ENCODE measurements around the gene CTRL.
A peak's percentile ranks its signal among the peaks of the same experiment; 100 is the strongest.
"Not testable (repeated sequence)": the region's sequence is repeated elsewhere in the genome, so short reads cannot be mapped to it uniquely, and the experiment has no call there.

CTRL gene

DNA sequence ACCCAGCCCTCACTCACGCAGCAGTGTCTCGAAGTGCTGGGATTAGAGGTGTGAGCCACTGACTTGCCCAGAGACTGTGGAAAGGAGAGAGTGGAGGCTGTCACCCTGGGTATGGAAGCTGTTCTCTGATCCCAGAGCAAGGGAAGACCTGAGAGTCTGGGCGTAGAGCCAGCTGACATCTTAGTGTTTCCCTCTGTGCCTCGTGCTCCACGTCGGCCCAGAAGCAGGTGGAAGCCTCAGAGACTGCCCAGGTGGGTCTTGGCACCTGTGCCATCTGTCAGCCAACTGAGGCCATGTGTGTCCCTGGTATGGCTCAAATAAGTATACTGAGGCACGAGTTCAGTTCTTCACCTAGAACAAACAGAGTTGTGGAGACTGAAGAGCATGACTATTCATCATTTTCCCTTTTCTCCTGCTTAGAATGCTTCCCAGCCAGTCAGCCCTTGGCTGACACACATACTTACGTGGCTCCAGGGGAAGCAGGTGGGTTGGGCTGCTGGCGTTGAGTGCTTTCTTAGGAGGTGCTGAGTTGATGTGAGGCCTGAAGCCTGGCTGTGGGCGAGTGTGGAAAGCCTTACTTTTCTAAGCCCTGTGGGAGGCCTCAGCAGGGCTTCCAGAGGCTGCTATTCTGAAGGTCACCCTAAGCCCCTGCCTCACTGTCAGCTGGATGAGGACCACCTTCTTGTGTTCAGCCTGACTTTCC is 8.1 kb downstream of the CTRL start:
- no peak for DNase-seq

- no peak for DNase-seq
Measured at GRCh38 chr16:67922740-67923139, 8.9 kb downstream of the CTRL start.

- DNase-seq = no peak
Measured at GRCh38 chr16:67922221-67922620, 9.4 kb downstream of the CTRL start.

DNA sequence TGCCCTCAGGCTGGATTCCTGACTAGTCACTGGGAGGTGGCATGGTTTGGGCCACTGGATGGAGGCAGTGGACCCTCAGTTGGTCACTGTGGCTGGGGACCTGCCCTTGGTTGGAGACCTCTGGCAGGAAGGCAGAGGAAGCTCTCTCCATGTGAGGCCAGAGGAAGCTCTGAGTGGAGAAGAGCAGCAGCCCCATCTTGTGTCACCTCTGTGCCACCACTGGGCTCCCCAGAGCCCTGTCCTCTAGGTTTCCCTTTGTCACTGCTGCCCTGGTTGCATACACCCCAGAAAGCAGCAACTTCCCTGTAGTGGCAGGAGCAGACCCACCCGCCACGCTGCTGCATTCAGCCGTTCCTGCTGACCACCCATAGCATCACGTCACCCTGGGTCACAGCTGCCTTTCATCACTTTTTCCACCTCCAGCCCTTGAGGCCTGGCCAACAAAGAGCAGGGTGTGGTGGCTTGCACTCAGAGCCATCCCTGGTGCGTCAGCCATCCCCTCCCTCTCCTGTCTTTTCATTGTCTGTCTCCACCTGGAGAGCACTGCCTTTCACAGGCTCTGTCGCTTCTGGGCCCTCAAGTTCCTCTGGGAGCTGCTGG is 11.9 kb downstream of the CTRL start:
- DNase-seq = no peak

GRCh38 chr16:67917852-67918236 is 13.8 kb downstream of the CTRL start:
- peak; percentile 82 for DNase-seq

DNA sequence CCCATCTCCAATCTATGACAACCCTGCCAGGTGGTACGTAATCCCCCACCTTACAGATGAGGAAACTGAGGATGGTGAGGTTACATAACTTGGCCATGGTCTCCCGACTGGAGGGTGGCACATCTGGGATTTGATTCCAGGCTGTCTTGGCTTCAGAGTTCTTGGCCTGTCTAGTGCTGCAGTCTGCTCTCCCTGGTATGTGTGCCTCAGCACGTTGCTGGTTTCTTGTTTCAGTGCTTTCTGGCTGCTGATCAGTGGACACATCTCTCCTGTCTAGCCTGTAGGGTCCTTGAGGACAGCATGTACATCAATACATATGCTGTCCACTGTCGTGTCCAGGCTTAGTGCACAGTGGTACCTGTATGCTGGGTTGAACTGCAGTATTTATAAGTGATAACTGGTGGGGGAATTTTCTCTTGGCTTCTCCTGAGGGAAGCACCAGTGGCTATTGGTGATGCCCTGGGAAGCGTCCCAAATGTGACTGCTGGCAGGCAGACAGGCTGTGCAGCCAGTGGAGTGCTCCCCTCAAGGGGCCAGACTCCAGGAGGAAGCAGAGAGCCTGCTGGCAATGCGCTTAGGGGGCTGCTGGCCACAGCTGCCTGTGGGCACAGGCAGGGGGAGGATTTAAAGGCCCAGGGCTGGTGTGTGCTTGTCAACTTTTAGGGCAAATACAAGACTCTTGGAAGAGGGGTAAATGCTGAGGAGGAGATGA is 14.4 kb downstream of the CTRL start:
- DNase-seq = no peak

DNA sequence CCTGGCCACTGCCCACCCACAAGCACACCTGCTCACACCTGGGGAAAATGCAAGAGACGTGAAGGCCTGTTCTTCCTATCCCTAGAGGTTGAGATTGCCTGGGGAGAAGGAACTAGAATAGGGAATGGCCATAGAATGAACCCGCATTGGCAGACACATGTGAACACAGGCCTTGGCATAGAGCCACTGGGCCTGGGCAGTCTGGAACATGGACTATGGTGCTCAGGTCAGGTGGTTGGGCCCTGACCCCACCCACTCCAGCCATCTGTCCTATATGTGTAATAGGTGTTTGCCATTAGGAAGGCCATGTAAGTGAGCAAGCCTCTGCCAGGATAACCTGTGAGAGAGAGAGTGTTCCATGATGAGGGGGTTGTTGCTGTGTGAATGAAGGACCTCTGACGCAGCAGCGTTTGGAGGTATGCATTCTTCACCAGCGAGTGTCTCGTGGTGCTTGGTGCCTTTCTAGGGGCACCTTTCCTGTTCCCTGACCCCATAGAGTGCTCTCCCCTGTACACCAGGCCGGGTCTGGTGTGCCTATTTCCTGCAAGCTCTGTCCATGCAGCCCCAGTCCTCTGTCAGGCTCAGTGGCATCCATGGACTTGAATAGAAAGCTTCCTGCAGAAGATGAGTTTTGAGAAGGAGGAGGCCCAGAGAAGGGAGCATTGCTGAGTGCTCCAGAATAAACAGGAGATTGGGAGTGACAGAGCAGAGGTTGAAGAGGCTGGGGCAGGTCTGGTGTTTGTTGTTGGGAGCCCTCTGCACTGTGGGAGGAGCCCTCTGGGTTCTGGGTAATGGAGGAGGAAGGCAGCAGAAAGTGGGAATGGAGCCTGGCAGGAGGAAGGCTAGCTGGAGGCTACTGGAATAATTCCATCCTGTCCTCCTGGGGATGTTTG is 15.6 kb downstream of the CTRL start:
- no peak for DNase-seq

DNA sequence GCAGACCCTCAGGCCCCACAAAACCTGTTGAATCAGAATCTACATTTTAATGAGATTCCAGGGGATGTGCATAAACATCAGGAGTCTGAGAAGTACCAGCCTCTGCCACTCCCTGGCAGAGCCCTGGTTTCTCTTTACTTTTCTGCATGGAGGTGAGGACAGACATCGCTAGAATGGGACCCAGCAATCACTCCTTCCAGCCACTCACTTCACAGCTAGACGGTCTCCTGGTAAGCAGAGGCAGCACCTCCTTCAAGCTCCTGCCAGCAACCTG is 16.2 kb downstream of the CTRL start:
- not testable (repeated sequence) for DNase-seq

DNA sequence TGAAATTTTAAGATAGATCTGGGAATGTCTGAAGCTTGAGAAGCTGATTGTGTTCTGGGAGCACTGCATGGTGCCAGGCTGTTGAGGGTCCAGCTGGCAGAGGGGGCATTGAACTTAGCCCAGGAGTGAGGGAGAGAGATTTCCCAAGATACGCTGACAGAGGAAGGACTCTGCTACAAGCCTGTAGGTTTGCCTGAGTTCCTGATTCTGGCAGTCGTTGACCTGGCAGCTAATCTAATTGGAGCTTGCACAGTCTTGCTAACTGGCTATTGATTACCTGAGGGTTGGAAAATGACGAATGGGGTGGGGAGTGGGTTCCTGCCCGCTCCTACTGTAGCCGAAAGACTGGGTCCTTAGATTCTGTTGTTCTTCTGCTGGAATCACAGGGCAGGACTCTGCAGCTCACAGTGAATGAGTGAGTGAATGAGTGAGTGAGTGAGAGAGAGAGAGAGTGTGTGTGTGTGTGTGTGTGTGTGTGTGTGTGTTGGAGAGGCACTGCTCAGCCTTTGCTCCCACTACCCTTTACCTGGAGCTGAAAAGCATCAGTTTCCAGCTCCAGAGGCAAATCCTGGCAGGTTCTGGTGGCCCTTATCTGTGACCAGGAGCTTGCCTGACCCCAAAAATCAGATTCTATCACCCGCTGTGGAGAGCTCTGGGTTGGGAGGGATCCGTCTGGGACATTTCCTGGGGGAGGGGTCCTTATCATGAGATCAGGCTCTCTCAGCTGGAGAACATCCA is 16.7 kb downstream of the CTRL start:
- DNase-seq = no peak

- no peak for DNase-seq
Measured at GRCh38 chr16:67910158-67910557, 21.5 kb downstream of the CTRL start.

DNA sequence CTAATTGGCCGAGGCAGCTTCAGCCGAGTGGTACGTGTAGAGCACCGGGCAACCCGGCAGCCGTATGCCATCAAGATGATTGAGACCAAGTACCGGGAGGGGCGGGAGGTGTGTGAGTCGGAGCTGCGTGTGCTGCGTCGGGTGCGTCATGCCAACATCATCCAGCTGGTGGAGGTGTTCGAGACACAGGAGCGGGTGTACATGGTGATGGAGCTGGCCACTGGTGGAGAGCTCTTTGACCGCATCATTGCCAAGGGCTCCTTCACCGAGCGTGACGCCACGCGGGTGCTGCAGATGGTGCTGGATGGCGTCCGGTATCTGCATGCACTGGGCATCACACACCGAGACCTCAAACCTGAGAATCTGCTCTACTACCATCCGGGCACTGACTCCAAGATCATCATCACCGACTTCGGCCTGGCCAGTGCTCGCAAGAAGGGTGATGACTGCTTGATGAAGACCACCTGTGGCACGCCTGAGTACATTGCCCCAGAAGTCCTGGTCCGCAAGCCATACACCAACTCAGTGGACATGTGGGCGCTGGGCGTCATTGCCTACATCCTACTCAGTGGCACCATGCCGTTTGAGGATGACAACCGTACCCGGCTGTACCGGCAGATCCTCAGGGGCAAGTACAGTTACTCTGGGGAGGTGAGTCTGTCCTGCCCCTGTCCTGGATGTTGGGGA is 22.5 kb downstream of the CTRL start:
- DNase-seq = no peak

GRCh38 chr16:67907397-67908180 is 24.1 kb downstream of the CTRL start:
- DNase-seq = no peak

DNA sequence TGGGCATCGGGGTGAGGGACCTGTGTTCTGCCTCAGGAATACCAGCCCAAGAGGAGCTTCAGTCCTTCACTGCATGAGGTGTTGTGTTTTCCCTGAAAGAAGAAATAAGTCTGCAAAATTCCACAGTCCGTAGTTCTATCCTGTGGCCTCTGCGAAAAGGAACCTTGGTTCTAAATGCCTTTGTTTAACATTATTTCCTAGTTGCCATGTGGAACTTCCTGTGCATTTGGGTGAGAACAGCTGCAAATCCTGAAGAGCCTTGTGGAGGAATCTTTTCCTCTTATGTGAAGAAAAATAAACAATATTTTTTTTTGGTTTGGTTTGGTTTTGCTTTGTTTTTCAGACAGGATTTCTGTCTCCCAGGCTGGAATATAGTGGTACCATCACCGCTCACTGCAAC is 28.8 kb downstream of the CTRL start:
- DNase-seq = no peak

- no peak for DNase-seq
Measured at GRCh38 chr16:67901734-67902133, 29.9 kb downstream of the CTRL start.

DNA sequence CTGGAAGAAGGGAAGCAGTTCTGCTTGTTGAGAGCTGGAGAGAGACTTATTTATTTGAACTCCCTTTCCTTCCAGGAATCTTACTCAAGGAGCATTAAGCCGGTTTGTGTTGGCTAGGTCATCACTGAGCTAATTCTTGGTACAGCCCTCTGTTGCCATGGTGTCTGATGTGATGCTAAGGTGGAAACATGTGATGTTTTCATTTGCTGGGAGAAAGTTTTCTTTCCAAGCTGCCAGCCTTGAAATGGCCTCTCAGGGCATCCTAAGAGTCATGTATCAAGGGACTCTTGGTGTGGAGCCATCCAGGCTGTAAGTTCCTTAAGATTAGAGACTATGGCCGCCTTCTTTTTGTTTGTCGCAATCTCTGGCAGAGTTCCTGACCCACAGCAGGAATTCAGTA is 34.4 kb downstream of the CTRL start:
- DNase-seq = no peak

GRCh38 chr16:67893743-67894399 is 37.8 kb downstream of the CTRL start:
- DNase-seq = no peak

DNA sequence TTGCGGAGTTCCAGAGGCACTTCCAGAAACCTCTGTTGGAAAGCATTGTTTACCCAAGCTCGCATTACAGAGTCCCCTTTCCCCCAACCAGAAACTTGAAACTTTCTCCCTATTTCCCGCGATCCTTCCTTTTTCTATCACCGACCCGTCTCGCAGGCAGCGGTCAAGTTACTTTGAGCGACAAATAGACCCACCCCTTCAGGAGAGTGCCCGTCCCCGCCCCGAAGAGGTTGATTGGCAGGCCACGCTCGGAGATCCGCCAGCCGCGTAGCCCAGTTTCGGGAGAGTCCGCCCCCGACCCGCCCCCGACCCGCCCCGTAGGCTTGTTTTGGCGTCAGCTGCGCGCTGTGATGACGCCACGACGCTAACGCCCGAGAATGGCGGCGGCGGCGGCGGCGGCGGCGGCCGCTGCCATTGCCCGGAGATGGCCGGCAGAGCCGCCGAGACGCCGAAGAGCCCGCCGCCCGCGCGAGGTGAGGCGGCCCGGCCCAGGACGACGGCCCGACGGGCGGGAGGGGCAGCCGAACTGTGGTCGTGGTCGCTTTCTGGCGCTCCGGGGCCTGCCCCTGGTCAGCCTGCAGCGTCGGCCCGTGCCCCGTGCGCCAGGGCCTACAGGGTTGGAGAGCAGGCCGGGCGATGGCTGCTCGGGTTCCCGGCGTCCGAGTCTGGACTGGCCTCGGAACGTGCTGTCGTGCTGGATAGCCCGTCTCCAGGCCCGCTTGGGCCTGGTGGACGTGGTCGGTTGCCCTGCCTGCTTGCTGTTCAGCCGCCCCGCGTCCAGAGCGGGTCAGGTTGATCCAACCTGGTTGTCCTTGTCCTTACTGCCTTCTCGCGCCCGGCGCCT is 38.5 kb downstream of the CTRL start, which contains the start of gene PSKH1:
PSKH1 (plus strand) TSS at position 356 of the 844 bp plus-strand sequence. CDS start 15,496 bp downstream, outside the sequence.
- DNase-seq = peak; percentile 93

DNA sequence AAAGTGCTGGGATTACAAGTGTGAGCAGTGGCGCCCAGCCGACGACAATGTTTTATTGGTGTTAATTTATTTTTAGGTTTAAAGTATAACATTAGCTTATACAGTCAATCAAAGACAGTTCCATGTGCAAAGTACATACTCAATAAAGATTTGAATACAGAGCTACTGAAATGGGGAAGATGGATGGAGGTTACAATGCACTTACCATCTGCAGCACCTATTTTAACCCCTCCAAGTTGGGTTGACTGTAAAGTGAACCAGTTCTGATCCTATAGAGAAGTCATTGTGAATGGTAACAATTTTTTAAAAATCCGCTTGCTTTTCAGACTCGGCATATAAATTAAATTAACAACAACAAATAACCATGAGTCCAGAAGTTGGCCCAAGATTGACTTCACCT is 39.3 kb downstream of the CTRL start:
- no peak for DNase-seq

GRCh38 chr16:67888331-67888730 is 43.3 kb downstream of the CTRL start:
- DNase-seq = no peak

DNA sequence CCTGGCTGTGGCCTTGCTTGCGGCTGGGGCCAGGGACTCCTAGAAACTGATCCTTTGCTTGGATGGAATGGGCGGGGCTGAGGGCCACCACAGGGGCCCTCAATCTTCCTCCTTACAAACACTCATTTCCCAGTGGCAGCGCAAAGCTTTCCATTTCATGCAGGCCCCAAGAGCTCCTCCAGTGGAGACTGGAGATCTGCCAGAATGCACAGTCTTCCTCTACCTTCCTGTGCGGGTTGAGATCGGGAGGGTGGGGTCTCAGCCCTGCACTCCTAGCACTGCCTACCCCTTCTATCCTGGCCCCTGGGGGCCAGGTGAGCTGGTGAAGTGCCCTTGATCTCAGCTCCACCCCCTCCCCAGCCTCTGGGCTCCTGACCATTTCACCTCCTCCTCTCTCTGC is 45.3 kb downstream of the CTRL start:
- DNase-seq = no peak
